ENCODE results near the gene PET117.
"Not testable (repeated sequence)": the region's sequence is repeated elsewhere in the genome, so short reads cannot be mapped to it uniquely, and the experiment has no call there.

DNA sequence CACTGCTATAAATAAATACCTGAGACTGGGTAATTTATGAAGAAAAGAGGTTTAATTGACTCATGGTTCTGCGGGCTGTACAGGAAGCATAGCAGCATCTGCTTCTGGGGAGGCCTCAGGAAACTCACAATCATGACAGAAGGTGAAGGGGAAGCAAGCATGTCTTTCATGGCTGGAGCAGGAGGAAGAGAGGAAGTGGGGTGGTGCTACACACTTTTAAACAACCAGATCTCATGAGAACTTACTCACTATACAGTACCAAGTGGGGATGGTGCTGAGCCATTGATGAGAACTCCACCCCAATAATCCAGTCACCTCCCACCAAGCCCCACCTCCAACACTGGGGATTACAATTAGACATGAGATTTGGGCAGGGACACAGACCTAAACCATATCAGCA lies 9.1 kb upstream of the PET117 start:
- TF ChIP-seq EP300 (conservative IDR thresholded peaks at IDR 0.05; ENCODE audit: poor library complexity, severe bottlenecking); EZH2 (IDR thresholded peaks at IDR 0.05; ENCODE audit: borderline replicate concordance, insufficient read depth, low read length, poor library complexity, severe bottlenecking): not testable (repeated sequence)
- TF ChIP-seq, protein P1, sequence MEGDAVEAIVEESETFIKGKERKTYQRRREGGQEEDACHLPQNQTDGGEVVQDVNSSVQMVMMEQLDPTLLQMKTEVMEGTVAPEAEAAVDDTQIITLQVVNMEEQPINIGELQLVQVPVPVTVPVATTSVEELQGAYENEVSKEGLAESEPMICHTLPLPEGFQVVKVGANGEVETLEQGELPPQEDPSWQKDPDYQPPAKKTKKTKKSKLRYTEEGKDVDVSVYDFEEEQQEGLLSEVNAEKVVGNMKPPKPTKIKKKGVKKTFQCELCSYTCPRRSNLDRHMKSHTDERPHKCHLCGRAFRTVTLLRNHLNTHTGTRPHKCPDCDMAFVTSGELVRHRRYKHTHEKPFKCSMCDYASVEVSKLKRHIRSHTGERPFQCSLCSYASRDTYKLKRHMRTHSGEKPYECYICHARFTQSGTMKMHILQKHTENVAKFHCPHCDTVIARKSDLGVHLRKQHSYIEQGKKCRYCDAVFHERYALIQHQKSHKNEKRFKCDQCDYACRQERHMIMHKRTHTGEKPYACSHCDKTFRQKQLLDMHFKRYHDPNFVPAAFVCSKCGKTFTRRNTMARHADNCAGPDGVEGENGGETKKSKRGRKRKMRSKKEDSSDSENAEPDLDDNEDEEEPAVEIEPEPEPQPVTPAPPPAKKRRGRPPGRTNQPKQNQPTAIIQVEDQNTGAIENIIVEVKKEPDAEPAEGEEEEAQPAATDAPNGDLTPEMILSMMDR (IDR thresholded peaks at IDR 0.05; ENCODE audit: poor library complexity, severe bottlenecking), result not testable (repeated sequence)
- TF ChIP-seq, protein P2, sequence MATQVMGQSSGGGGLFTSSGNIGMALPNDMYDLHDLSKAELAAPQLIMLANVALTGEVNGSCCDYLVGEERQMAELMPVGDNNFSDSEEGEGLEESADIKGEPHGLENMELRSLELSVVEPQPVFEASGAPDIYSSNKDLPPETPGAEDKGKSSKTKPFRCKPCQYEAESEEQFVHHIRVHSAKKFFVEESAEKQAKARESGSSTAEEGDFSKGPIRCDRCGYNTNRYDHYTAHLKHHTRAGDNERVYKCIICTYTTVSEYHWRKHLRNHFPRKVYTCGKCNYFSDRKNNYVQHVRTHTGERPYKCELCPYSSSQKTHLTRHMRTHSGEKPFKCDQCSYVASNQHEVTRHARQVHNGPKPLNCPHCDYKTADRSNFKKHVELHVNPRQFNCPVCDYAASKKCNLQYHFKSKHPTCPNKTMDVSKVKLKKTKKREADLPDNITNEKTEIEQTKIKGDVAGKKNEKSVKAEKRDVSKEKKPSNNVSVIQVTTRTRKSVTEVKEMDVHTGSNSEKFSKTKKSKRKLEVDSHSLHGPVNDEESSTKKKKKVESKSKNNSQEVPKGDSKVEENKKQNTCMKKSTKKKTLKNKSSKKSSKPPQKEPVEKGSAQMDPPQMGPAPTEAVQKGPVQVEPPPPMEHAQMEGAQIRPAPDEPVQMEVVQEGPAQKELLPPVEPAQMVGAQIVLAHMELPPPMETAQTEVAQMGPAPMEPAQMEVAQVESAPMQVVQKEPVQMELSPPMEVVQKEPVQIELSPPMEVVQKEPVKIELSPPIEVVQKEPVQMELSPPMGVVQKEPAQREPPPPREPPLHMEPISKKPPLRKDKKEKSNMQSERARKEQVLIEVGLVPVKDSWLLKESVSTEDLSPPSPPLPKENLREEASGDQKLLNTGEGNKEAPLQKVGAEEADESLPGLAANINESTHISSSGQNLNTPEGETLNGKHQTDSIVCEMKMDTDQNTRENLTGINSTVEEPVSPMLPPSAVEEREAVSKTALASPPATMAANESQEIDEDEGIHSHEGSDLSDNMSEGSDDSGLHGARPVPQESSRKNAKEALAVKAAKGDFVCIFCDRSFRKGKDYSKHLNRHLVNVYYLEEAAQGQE (IDR thresholded peaks at IDR 0.05; ENCODE audit: borderline replicate concordance), result not testable (repeated sequence)
